ENCODE data around the gene CEP70. TPM values are rescaled to one million over a fixed set of nuclear protein-coding genes. Genes with fewer than 3 reads are reported as not detected.
A peak's percentile ranks its signal among the peaks of the same experiment; 100 is the strongest.
"Not testable (repeated sequence)": the region's sequence is repeated elsewhere in the genome, so short reads cannot be mapped to it uniquely, and the experiment has no call there.

CEP70 gene, protein sequence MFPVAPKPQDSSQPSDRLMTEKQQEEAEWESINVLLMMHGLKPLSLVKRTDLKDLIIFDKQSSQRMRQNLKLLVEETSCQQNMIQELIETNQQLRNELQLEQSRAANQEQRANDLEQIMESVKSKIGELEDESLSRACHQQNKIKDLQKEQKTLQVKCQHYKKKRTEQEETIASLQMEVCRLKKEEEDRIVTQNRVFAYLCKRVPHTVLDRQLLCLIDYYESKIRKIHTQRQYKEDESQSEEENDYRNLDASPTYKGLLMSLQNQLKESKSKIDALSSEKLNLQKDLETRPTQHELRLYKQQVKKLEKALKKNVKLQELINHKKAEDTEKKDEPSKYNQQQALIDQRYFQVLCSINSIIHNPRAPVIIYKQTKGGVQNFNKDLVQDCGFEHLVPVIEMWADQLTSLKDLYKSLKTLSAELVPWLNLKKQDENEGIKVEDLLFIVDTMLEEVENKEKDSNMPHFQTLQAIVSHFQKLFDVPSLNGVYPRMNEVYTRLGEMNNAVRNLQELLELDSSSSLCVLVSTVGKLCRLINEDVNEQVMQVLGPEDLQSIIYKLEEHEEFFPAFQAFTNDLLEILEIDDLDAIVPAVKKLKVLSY
- total RNA-seq: 29.7 TPM

DNA sequence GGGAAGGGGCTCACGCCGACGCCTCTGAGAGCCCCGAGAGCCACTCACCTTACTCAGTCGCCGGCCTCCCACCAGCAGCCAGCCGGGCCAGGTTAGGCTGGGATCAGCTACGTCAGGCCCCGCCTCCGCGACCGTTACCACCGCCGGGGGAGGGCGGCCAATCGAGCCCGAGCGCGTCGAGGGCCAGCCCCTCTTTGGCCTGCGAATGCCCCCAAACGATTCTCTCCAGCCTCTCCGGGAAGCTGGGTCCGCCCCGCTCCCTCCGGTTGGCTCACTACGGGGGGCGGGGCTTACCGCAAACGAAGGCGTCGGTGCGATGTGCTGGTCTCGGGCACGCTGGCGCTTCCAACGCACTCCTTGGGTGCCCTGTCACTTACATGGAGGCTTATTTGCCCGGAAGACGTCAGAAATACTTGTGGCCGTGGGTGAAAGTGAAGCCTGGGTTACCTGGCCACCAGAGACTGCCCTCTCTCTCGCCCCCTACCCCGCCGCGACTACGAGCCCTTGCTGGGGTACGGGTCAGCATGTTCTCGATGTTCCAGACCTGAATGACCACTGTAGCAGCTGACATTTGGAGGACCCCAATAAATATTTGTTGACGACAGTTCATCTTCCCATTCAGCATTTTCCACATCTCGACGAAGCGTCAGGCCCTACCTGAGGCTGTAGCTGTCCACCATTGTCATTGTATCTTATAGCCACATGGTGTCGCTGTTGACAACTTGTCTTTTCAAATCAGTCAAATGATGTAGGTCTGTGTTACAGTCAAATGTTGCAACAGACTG is at the start of gene CEP70:
CEP70 (minus strand) TSS at position 111 of the 785 bp plus-strand sequence. CDS start 21,333 bp downstream, outside the sequence.
- DNase-seq: no peak

DNA sequence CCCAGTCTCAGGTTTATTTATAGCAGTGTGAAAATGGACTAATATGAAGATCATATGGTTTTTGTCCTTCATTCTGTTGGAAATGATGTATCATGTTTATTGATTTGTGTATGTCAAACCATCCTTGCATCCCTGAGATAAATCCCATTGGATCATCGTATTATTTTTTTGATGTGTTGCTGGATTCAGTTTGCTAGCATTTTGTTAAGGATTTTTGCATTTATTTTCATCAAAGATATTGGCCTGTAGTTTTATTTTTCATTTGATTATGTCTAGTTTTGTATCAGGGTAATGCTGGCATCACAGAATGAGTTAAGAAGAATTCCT is 48.8 kb upstream of the CEP70 start:
- DNase-seq: no peak

DNA sequence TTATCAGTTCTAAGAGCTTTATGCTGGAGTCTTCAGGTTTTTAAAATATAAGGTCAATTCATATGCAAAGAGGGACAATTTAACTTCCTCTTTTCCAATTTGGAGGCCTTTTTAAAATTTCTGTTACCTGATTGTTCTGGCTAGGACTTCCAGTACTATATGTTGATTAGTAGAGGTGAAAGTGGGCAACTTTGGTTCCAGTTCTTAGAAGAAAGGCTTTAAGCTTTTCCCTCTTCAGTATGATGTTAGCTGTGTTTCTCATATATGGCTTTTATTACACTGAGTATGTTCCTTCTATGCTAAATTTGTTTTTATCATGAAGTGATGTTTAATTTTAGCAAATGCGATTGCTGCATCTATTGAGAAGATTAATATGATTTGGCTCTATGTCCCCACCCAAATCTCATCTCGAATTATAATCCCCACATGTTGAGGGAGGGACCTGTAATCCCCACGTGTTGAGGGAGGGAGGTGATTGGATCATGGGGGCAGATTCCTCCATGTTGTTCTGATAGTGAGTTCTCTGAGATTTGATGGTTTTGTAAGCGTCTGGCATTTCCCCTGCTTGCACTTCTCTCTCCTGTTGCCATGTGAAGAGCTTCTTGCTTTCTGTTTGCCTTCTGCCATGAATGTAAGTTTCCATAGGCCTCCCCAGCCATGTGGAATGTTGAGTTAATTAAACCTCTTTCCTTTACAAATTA is 48.3 kb upstream of the CEP70 start:
- DNase-seq: no peak

DNA sequence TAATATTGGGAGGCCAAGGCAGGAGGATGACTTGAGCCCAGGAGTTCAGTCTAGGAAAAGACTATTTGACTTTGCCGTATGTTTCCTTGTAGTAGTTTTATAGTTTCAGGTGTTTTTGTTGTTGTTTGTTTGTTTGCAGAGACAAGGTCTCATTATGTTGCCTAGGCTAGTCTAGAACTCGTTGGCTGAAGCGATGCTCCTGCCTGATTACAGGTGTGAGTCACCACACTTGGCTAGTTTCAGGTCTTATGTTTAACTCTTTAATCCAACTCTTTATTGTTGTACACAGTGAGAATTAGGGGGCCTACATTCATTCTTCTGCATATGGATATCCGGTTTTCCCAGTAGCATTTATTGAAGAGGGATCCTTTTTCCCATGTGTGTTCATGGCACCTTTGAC is 46.5 kb upstream of the CEP70 start:
- no peak for DNase-seq

DNA sequence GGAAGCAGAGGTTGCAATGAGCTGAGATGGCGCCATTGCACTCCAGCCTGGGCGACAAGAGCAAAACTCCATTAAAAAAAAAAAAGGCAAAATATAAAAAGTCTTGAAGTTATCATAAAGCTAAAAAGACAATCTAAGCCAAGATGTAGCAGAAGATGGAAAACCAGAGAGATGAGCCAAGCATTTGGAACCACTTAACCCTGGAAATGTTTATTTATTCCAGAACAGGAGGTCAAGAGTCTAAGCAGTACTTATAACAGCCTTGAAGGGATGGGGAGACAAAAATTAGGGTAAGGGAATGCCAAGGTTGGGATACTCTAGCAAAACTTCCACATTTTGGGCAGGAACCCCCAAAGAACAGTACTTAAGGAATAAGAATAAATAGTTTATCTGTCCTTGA is 44.6 kb upstream of the CEP70 start:
- DNase-seq: peak; percentile 43

DNA sequence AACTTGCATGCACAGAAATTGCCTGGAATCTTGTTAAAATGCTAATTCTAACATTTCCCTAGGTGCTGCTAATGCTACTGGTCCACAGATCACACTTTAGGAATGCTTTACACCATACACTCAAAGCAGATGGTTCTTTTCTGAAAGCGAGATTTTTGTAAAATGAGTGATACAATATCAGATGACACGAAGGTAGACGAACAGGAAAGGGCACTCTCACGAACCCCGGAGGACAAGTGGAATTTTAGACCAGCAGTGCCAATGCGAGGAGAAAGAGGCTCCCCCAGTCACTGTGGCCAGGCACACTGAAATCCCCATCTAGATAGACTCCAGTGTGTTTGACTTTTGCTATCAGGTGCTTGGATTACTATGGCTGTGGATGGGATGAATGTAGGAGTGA is 35.5 kb upstream of the CEP70 start:
- DNase-seq: no peak

DNA sequence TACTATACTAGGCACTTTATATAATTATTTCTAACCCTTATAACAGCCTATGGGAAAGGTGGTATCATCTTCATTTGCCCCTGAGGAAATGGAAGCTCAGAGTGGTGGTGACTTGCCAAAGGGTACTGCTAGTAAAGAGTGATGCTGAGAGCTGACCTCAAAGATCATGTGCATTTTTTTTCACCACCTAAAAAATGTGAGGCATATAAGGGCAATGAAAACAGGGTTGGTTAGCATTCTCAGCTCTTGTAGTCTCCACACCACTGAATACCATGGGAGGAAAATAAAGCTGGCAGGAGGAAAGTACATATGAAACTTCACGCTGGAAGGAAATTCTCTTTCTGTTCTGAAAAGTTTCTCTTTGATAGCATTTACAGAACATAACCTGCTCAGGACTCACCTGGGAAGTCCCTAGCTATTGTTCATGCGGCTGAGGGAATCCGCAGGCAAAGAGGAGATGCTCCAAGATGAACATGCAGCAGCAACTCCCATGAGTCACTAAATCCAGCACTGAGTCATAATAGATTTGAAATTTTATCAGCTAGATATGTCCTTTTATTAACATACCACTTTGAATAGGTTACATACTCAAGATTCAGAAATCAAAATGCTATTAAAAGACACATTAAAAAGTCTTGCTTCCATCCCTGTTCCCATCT is 31.8 kb upstream of the CEP70 start:
- DNase-seq: no peak

DNA sequence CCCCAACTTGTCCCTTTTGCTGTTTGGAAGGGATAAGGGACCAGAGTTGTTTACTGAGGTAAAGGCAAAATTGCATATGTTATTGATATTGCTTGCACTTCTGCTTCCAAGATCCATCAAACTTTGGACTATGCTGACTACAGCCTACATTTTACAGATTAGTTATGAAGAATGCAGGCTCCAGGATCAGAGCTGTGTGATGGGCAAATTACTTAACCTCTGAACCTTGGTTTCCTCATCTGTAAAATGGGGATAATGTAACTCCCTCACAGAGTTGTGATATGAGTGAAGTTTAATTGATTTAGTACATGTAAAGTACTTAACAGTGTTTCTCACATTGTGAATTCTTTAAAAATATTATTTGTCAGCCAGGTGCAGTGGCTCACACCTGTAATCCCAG is 30.5 kb upstream of the CEP70 start:
- DNase-seq: no peak

DNA sequence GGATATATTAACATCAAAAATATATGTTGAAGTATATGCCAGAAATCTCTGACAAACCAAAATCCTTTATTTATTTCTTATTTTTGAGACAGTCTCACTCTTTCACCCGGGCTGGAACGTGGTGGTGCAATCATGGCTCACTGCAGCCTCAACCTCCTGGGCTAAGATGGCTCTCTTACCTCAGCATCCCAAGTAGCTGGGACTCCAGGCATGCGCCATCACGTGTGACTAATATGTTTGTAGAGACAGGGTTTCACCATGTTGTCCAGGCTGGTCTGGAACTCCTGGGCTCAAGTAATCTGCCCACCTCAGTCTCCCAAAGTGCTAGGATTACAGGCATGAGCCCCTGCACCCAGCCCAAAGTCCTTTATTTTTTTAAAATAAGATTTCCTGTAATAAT is 26.4 kb upstream of the CEP70 start:
- DNase-seq: no peak

DNA sequence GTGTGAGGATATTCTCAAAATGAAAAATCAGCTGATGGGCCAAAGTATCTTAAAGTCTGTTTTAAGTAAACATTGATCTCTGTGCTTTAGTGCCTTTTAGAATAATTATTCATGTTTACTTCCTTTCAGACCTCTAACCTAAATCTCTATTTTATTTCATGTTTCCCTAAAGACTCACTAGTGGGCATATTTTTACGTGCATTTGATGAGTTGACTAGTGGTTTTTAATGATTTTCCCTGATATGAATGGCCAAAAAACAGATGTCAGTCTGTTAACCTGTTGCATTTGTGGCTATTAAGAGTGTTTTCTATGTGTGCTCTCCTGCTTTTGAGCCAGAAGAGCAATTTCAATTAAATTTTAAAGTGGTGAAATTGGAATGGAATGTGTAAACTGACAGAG is 21.4 kb upstream of the CEP70 start:
- DNase-seq: no peak

DNA sequence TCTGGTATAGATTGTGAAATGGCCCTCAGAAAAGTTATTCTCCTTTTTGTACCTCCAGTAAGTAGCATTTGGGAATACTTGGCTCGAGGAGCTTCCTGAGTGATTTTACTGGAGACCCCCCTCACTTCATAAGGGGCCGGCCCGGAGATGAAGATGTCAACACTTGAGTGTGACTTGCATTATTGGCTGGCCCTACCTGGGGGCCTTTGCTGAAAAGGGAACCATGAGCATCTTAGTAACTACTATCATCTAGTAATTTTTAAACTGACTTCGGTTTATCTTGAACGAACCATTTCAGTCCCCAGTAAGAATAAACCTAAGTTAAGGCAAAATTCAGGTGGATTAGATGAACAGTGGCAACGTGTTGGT is 15.8 kb upstream of the CEP70 start:
- DNase-seq: no peak

DNA sequence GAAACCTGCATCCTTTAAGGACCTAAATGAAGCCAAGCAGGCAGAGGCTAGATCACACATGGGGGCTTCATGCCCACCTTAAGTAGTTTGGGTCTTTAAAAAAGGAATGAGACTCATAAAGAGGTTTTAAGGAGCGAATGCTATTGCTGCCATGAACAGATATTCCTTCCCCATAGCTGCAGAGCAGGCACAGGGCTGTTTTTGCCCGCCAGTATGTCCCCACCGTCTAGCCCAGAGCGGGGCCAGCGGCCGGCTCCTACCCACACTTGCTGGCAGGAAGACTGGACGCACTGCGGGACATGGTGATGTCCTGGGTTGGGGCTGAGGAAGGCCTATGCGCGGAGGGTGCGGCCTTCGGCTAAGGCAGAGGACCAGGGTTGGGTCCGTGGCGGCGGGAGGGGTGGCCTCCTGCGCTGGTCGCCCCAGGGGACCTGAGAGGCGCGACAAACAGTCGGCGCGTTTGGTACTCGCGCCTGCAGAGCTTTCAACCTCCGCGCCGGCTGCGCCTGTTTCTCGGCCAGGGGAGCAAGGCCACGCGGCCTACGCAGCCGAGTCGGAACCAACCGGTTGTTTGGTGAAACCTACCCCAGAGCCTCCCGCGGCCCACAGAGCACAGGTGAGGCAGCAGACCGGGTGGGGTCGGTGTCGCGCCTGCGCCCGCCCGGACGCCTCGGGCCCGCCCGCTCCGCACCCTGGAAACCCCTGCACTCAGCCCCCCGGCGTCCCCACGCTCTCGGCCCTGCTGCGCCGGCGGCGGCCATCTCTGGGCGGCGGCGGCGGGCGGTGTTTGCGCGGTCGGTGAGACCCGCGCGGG is 14.5 kb upstream of the CEP70 start, which contains the start of gene FAIM:
FAIM (plus strand) TSS at position 450 of the 814 bp plus-strand sequence. CDS start 10,956 bp downstream, outside the sequence.
- DNase-seq: peak; percentile 45

DNA sequence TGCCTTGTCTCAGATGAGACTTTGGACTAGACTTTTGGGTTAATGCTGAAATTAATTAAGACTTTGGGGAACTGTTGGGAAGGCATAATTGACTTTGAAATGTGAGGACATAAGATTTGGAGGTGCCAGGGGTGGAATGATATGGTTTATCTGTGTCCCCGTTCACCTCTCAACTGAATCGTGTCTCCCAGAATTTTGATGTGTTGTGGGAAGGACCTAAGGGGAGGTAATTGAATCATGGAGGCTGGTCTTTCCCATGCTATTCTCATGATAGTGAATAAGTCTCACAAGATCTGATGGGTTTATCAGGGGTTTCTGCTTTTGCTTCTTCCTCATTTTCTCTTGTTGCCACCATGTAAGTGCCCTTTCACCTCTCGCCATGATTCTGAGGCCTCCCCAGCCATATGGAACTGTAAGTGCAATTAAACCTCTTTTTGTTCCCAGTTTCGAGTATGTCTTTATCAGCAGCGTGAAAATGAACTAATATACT is 10.1 kb upstream of the CEP70 start:
- not testable (repeated sequence) for DNase-seq

DNA sequence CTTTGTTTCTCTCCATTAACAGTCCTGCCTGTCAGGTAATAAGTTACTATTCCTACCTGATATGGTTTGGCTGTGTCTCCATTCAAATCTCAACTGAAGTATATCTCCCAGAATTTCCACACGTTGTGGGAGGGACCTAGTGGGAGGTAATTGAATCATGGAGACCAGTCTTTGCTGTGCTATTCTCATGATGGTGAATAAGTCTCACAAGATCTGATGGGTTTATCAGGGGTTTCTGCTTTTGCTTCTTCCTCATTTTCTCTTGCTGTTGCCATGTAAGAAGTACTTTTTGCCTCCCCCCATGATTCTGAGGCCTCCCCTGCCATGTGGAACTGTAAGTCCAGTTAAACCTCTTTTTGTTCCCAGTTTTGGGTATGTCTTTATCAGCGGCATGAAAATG is 7.6 kb upstream of the CEP70 start:
- DNase-seq: not testable (repeated sequence)

DNA sequence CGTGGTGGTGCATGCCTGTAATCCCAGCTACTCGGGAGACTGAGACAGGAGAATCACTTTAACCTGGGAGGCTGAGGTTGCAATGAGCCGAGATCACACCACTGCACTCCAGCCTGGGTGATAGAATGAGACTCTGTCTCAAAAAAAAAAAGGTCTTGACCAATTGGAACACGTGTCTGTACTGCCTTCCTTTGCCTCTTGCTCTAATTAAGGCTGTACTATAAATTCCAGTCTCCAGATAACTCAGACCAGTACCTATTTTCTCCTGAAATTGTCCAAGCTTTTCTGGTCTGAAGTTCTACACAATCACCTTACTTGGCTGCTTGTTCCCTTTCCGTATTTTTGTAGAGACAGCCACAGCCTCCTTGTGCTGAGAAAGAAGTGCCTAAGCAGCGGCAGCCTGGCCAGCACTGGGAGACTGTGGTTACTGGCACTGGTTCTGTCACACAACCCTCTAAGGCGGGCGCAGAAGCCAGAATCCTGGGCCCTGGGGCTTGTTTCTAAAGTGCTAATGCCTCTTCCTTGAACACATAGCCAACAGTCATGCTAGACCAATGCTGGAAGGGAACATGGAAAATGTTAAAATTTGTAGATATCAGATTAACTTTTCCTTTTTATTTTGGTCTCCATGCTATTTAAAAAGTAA is 6.2 kb upstream of the CEP70 start:
- no peak for DNase-seq

DNA sequence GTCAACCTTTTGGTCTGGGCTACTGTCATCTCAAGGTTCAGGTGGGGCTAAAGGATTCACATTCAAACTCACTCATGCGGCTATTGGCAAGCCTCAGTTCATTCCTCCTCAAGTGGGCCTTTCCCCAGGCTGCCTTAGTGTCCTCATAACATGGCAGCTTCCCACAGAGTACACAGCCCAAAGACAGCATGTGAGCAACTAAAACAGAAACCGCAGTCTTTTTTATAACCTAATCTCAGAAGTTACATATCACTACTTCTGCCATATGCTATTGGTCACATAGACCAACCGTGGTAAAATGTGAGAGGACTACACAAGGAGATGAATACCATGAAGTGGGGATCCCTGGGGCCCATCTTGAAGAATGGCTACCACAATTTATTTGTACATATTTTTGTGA is 4.5 kb upstream of the CEP70 start:
- no peak for DNase-seq

DNA sequence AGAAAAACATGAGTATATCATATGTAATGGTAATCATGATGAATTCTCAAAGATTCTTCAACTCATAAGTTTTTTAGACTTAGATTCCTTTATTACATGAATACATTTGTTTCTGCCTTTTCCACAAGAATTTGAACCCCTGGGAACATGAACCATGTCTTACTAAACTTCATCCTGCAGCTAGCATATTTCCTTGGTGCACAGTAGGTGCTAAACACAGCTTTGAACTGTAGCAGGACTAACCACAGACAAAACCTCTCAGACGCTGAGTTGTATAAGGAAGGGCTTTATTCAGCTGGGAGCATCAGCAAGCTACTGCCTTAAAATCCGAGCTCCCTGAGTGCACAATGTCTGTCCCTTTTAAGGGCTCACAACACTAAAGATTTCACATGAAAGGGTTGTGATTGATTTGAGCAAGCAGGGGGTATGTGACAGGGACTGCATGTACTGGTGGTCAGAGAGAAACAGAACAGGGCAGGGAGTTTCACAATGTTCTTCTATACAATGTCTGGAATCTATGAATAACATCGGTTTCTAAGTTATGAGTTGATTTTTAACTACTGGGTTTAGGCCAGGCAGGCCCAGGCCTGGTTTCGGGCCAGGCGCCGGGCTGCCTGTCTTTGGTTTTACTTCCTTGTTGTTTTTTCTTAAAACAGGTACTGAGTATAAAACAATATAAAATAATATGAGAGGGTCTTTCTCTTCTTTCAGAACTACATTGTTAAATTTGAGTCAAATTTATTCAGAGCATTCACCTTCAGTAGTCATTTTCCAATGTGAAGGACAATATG is 3.3 kb upstream of the CEP70 start:
- DNase-seq: not testable (repeated sequence)

DNA sequence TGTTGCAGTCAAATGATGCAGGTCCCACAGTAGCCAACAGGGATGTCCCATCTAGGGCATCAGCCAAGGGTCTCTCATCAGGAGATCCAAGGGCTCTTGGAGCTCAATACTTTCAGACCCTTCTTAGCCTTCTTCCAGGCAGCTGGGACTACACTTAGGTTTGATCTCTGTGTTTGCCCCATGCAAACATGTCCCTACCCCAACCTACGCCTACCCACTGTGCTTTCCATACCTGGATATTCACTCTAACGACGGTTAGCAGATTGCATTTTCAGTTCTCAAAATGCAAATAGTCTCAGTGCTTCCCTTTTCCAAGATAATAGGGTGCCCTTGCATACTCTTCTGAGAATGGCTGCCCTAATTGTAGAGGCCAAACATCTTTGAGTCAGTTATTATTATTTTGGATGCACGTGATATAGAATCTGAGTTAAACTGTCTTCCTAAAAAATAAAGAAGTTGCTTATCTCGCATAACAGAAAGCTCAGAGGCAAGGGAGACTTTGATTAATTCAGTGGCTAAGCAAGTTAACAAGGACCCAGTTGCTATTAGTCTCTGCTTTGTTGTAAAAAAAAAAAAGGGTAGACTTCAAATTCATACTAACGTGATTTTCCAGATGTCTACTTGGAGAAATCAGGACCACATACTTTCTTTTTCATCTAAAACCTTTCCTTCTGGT is 1.0 kb upstream of the CEP70 start:
- no peak for DNase-seq

All from skin of body (tissue), 2 donors.